GM21717 (cell line): ENCODE data around the gene SCAP.
A peak's percentile ranks its signal among the peaks of the same experiment; 100 is the strongest.

ENCODE experiments used
- ATAC-seq: cut with Tn5 transposase; IDR thresholded peaks from one replicate; pipeline ENCODE4 v1.9.1; 2021; ENCODE audit warnings: mild to moderate bottlenecking, moderate library complexity; ENCODE audit not compliant: unreplicated experiment

The SCAP gene

GRCh38 chr3:47433796-47434195 lies 41.9 kb downstream of the SCAP start:
- ATAC-seq, result no peak

DNA sequence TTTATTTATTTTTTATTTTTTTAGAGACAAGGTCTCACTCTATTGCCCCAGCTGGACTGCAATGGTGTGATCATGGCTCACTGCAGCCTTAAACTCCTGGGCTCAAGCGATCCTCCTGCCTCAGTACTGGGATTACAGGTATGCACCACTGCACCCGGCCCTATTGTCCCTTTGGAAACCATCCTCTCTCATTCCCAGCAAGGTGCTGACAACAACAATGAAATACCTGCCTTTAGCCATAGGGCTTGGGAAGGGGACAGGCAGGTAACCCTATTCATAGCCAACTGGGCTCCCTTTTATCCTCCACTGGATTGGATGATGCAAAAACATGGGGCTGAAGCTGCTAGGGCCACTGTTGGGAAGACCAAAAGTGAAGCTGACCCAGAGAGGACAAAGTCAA lies 43.1 kb downstream of the SCAP start:
- no peak for ATAC-seq

GRCh38 chr3:47431225-47431624 lies 44.5 kb downstream of the SCAP start:
- no peak for ATAC-seq

DNA sequence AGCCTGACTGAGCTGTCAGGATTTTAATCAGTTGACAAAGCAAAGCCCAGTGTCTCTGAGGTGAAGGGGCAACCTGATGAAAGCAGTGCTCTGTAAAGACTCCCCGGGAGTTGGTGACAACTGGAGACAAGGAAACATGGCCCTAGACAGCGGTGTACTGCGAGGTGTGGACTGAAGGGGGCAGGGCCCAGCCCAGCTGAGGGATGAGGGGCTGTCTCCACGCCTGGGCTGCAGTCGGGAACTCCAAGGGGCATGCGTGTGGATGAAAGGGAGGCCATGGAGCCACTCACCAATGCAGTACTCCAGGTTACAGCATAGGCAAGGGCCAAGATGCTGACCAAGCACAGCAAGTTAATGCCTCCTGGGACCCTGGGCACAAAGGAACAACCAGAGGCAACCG lies 45.1 kb downstream of the SCAP start:
- ATAC-seq, result no peak

DNA sequence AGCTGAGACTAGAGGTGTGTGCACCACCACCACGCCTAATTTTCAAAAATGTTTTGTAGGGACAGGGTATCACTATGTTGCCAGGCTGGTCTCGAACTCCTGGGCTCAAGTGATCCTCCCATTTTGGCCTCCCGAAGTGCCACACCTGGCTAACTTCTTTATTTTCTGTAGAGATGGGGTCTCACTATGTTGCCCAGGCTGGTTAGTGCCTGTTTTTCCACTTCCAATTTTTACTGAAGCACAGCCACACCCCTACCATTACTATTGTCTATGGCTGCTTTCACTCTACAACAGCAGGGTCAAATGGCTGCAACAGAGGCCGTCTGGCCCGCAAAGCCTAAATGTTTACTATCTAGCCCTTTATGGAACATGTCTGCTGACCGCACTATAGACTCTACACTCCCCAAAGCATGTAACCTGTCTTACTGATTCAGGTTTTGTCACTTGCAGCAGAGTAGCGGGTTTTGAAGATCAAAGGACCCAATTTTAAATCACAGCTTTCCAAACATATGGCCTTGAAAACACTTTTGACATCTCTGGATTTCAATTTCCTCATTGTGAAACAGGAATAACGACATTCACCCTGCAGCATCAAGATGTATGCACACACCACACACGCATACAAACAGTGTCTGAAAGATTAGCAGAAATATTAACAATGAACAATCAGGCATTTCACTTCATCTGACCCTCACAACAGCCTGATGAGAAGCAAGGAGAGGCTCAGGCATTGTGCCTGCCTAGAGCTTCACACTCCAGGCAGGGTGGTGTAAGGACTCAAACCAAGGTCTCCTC lies 46.1 kb downstream of the SCAP start:
- ATAC-seq, result no peak

DNA sequence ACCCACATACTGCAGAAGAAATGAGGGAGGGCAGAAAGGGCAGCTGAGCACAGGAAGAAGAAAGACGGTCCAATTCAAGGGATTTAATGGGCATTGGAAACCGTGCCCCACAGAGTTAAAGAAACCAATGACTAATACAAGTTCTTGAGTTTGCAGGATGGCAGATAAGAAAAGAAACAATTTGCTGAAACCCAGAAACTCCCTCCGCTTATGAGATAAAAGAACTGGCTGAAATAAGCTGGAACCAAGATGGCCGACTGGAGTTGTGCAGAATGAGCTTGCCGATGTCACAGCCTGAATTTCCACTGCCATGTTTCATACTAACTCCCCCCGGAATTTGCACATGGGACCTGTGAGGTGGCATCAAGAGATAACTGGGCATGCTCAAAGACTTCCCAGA lies 47.1 kb downstream of the SCAP start:
- no peak for ATAC-seq

- no peak for ATAC-seq
Observed at GRCh38 chr3:47427866-47428265, 47.9 kb downstream of the SCAP start.

- no peak for ATAC-seq
Observed at GRCh38 chr3:47425959-47426358, 49.8 kb downstream of the SCAP start.

- no peak for ATAC-seq
Observed at GRCh38 chr3:47425383-47425778, 50.4 kb downstream of the SCAP start.

DNA sequence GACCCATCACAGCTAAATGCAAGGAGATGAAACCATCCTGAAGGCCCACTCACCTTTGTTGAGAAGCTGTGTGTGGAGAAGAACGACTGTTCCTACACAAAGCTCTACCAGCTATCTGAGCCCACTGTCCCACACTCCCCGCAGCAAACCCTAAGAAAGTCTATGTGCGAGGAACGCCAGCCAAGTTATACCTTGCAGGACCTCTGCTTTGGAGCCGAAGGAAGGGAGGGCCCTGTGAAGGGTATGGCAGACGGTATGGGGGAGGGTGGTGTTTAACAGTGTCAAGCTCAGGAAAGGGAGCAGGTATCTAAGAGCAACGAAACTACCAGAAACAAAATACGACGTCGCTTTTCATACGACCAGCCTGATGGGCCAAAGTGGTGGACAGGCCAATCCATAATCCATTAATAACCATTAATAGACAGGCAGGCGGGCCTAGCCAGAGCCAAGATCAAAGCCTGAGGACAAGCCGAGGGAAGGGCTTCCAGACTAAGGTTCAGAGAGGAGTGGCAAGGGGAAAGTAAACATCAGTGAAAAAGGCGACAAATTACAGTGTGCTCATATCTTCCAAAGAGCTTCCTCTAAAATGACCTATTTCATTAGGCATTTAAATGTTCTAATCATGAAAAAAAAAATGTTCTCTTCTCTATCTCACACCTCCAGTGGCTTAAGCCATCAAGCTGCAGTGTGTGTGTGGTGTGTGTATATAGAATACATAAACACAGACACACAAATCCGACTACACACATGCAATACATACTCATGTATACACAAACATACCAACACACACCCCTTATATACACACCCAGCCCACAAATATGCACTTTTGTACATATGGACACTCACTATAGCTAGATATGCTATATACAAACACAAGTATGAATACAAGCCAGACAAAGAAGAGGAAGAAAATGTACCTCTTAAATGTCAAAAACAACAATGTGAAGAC lies 51.0 kb downstream of the SCAP start:
- no peak for ATAC-seq

DNA sequence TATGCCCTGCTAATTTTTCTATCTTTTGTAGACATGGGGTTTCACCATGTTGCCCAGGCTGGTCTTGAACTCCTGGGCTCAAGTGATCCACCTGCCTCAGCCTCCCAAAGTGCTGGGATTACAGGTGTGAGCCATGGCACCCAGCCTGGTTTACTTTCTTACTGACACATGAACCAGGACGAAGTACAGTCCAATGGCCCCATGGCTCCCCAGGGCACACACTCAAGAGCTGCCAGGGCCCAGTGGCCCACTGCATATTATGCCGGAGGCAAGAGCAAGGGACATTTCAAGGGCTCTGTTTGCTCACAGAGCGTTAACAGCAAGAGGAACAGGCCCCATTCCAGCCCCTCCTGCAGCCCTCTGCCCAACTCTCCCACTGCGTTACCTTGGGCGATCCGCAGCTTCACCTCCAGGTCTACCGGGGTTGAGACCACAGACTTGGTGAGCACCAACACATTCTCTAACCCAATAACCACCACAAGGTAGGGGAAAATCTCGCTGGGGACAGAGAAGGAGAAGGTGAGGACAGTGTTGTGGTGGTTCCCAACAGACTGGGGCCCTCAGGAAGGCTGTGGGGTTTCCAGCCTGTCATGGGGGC lies 52.1 kb downstream of the SCAP start:
- ATAC-seq, result no peak

DNA sequence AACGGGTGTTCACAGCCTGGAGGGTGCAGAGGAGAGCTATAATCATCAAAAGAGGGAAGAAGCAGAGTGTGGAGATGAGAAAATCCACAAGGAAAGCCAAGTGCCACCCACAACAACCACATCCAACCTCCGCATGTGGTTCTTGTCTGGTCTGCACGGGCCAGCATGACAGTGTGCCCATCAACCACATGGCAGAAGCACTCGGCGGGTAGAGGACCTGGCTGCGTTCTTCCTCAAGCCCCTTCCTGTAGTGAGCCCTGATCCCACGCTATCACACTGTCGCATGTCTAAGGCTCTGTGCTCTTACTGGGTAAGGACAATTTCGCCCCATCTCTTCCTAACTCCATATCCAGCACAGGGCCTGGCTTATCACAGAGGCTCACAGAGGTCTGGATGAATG lies 53.0 kb downstream of the SCAP start:
- ATAC-seq, result no peak

- ATAC-seq, result no peak
Observed at GRCh38 chr3:47421741-47422649, 53.7 kb downstream of the SCAP start.

- ATAC-seq, result peak; percentile 60
Observed at GRCh38 chr3:47420511-47421484, 54.9 kb downstream of the SCAP start.

- no peak for ATAC-seq
Observed at GRCh38 chr3:47420044-47420430, 55.7 kb downstream of the SCAP start.

DNA sequence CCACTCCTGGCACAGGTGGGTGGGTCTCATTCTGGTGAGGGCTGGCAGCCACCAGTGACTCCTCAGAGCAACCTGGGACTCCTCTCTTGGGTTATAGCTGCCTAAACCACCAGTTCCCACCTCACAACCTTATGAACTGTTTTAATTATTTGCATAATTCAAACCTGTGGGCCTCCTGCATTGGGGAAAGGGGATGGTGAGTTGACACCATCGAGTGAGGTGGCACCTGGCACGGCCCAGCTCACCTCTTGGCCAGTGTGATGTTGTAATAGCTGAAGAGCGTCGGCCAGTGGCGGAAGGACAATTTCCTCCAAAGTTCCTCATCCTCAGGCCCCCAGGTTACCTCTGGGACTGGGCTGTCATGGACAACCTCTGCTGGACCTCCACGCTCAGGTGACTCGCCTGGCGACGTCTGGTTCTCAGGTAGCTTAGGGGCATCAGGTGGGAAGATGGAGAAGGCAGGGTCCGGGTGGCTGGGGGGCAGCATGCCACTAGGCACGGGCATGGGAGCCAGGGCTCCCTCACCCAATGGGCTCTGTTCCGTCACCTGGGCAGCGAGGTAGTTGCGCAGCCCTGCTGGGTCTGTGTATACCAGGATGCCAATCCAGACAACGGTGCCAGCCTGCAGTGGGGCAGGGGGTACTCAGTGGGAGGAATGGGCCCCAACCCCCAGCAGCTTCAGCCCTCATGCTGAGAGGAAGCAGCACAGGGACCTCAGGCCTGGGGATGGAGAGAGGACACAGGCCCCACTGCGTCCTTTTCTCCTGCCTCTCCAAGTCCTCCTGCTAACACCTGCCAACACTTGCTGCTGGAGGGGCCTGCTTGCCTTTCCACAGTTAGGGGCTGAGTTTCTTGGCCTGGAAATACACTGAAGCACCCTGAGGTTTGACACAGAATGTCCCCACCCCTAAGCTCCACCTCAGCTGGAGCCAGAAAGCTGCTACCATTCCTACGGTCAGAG lies 56.4 kb downstream of the SCAP start:
- ATAC-seq, result no peak

- no peak for ATAC-seq
Observed at GRCh38 chr3:47418167-47419082, 57.3 kb downstream of the SCAP start.
